DMS153 (cell line): ENCODE results near the gene LELP1.
"Not testable (repeated sequence)": the region's sequence is repeated elsewhere in the genome, so short reads cannot be mapped to it uniquely, and the experiment has no call there.

Experiments
- DNase-seq: peaks from one replicate; lab custom pipeline; 2025; lab: John Stamatoyannopoulos, UW

The LELP1 gene

GRCh38 chr1:153203130-153203529, at the start of gene LELP1:
Gene LELP1 (plus strand): TSS chr1:153203430. CDS start chr1:153204708, 1,278 bp downstream.
- no peak for DNase-seq

- DNase-seq, result no peak
These were observed 47.7 kb upstream of the LELP1 start for GRCh38 chr1:153155541-153155940.

- DNase-seq, result no peak
These were observed 34.5 kb upstream of the LELP1 start for GRCh38 chr1:153168686-153169085.

DNA sequence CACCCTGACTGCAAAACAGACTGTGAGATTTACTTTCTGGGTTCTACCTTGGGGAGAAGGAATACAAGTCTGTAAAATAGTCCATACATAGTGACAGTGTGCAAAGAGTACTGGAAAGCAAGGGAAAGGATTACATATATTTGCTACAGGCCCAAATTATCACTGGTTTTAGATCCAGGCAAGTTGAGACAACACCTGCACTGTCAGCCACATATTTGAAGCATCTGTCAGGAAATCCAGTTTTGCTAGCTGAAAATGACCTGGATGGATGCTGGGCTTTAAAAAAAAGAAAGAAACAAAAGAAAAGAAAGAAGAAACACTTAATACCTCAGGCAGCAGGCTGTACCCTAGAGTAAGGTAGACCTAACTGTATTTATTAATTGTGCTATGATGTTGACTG, 28.6 kb upstream of the LELP1 start:
- DNase-seq, result no peak

GRCh38 chr1:153178922-153179321, 24.3 kb upstream of the LELP1 start:
- DNase-seq, result no peak

DNA sequence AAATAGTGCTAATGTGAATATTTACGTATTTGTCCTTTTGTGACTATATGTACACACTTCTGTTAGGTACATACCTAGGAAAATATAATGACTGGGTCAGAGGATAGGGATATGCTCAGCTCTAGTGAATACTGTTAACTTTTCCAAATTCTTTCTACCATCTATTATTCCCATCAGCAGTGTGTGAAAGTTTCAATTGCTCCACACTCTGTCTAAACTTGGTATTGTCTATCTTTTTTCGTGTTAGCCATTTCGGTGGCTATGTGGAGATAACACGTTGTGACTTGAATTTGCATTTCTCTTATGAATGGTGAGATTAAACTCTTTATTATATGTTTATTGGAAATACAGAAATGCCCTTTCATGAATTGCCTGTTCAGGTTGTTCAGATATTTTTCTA, 22.7 kb upstream of the LELP1 start:
- DNase-seq, result no peak

- not testable (repeated sequence) for DNase-seq
These were observed 14.9 kb upstream of the LELP1 start for GRCh38 chr1:153188301-153188700.

- no peak for DNase-seq
These were observed 12.9 kb upstream of the LELP1 start for GRCh38 chr1:153190373-153190772.

DNA sequence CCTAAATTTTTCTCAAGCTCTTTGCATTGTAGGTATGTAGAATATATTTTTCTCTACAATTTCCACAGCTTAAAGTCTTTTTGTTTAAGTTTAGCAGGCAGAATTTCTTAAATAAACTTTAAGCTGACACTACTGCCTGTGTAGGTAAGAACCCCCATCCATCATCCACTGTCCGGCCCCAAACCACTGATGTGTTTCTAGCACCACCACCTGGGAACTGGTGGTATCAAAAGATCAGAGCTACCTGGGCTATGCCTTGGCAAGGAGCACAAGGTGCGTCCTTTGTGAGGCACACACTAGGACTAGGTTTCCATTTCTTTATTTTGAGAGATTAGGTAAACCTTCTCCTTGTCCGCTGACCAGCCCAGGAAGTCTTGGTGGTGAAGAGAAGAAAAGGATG, 10.5 kb upstream of the LELP1 start:
- peak; percentile 11 for DNase-seq

- no peak for DNase-seq
These were observed 8.7 kb upstream of the LELP1 start for GRCh38 chr1:153194331-153195050.

- no peak for DNase-seq
These were observed 8.0 kb upstream of the LELP1 start for GRCh38 chr1:153195216-153195615.

GRCh38 chr1:153202006-153202405, 1.2 kb upstream of the LELP1 start:
- no peak for DNase-seq

DNA sequence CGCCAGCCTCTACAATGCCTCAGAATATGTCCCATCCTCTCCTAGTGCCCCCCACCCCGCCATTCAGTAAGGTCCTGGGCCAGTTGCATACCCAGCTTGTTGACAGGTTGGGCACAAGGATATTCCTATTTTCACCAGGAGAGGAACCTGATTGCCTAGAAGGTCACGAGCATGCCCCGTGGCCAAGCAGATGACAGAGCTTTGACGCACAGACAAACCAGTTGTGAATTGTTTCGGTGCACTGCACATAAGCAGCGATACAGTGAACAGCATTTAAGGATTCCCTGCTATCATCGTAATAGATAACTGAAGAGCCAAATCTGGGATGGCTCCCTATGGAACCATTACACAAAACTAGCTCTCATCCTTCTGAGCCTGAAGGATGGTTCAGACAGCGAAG, 3.4 kb downstream of the LELP1 start:
- no peak for DNase-seq

- DNase-seq, result no peak
These were observed 7.0 kb downstream of the LELP1 start for GRCh38 chr1:153210206-153210605.

GRCh38 chr1:153212201-153212600, 9.0 kb downstream of the LELP1 start:
- DNase-seq, result no peak

DNA sequence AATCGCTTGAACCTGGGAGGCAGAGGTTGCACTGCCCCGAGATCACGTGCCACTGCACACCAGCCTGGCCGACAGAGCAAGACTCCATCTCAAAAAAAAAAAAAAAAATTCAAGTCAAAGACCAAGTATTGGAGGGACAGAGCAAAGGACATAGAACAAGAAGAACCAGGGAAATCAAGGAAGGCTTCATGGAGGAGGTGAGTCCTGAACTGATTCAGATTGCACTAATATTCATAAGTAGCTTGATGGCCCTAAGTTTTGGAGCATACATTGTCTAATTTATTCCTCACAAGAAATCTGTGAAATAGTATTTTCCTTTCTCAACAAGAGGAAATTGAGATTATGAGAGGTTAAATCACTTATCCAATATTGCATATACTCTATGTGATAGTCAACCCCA, 10.3 kb downstream of the LELP1 start:
- DNase-seq, result no peak

DNA sequence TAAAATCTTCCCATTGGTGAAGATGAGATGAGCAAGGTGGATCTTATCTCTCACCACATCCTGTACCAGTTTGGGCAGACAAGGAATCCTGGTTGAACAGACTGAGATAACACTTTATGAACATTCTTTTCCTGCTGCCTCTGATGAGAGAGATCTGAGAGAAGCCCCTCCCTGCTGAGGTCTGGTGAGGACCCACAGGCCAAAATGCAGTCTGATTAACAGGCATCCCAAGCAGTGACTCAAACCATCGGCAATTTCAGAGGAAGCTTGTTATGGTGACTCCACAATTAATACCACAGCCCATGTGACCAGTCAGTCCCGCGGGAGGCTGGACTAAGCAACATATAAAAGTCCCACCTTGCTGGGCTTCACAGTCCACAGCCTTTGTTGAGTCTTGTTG, 14.0 kb downstream of the LELP1 start, which contains the start of gene PRR9:
PRR9 (plus strand) TSS at position 373 of the 400 bp plus-strand sequence. CDS start 561 bp downstream, outside the sequence.
- no peak for DNase-seq

GRCh38 chr1:153217744-153218416, 14.7 kb downstream of the LELP1 start:
- DNase-seq, result no peak

GRCh38 chr1:153220606-153221303, 17.5 kb downstream of the LELP1 start:
- DNase-seq, result no peak

GRCh38 chr1:153223040-153223891, 20.0 kb downstream of the LELP1 start:
- DNase-seq, result peak; percentile 52

DNA sequence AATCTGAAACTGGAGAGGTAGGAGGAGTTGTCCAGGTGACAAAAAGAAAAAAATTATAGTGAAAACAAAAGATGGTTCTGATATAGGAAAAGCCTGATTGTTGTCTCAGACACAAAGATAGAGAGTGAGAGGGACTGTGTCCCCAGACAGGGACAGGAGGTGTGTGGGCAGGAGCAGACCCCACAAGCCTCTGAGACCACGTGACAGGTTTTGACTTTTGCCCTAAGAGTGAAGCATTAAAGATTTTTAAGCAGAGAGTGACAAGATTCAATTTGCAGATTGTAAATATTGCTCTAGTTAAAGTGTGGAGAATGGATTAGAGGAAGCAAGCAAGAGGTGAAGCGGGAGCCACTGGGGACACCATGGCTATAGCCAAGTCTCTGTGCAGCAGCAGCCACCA, 24.6 kb downstream of the LELP1 start:
- no peak for DNase-seq

GRCh38 chr1:153228491-153228890, 25.3 kb downstream of the LELP1 start:
- no peak for DNase-seq
